ENCODE results near the gene IRAK3. TPM values are rescaled to one million over a fixed set of nuclear protein-coding genes. Genes with fewer than 3 reads are reported as not detected.
"Not testable (repeated sequence)": the region's sequence is repeated elsewhere in the genome, so short reads cannot be mapped to it uniquely, and the experiment has no call there.

Gene IRAK3
- total RNA-seq, 1 donor, result 3.6 TPM

- H3K27me3 ChIP-seq (ENCODE audit: insufficient read depth, low read length), result peaks cover 13% of the 10 kb centered on the region
- H3K4me2 ChIP-seq (ENCODE audit: insufficient read depth, low read length), result no peak overlapping the region
- DNase-seq (ENCODE audit: insufficient read length, low spot score, missing footprints), result no peak
- no peak for TF ChIP-seq CTCF (IDR thresholded peaks at IDR 0.05; ENCODE audit: extremely low read depth, low read depth, low read length)
- no peaks in the 10 kb centered on the region for H3K9me3 ChIP-seq (ENCODE audit: low read depth, low read length)
- H3K4me3 ChIP-seq (ENCODE audit: insufficient read depth, low read length), result no peak overlapping the region
- no peak overlapping the region for H2AFZ ChIP-seq (ENCODE audit: low read length)
- no peak overlapping the region for H3K27ac ChIP-seq (ENCODE audit: low read depth, low read length)
- H3K36me3 ChIP-seq (ENCODE audit: insufficient read depth, low read length), result no peaks in the 10 kb centered on the region
- H4K20me1 ChIP-seq (ENCODE audit: insufficient read depth, low read length), result no peaks in the 10 kb centered on the region
- H3K4me1 ChIP-seq (ENCODE audit: insufficient read depth, low read length), result no peaks in the 10 kb centered on the region
- no peaks in the 10 kb centered on the region for H3K79me2 ChIP-seq (ENCODE audit: insufficient read depth, low read length)
These were observed 6.1 kb upstream of the IRAK3 start for GRCh38 chr12:66182956-66183355.

GRCh38 chr12:66184822-66185221, 4.2 kb upstream of the IRAK3 start:
- H3K9me3 ChIP-seq (ENCODE audit: low read depth, low read length), result not testable (repeated sequence)

GRCh38 chr12:66187036-66187435, 2.0 kb upstream of the IRAK3 start:
- TF ChIP-seq CTCF (IDR thresholded peaks at IDR 0.05; ENCODE audit: extremely low read depth, low read depth, low read length), result no peak
- Histone ChIP-seq H3K4me2 (ENCODE audit: insufficient read depth, low read length) (no peak overlapping the region), H3K27ac (ENCODE audit: low read depth, low read length) (no peak overlapping the region), H3K36me3 (ENCODE audit: insufficient read depth, low read length) (no peaks in the 10 kb centered on the region), H2AFZ (ENCODE audit: low read length) (no peak overlapping the region), H3K9me3 (ENCODE audit: low read depth, low read length) (no peaks in the 10 kb centered on the region), H3K4me3 (ENCODE audit: insufficient read depth, low read length) (no peak overlapping the region), H3K79me2 (ENCODE audit: insufficient read depth, low read length) (no peaks in the 10 kb centered on the region), H4K20me1 (ENCODE audit: insufficient read depth, low read length) (no peaks in the 10 kb centered on the region), H3K4me1 (ENCODE audit: insufficient read depth, low read length) (no peaks in the 10 kb centered on the region), H3K27me3 (ENCODE audit: insufficient read depth, low read length) (peaks cover 9% of the 10 kb centered on the region)
- DNase-seq (ENCODE audit: insufficient read length, low spot score, missing footprints), result no peak

More at GRCh38 chr12:66184822-66185221, 4.2 kb upstream of the IRAK3 start:
- not testable (repeated sequence) for H2AFZ ChIP-seq (ENCODE audit: low read length); H4K20me1 ChIP-seq (ENCODE audit: insufficient read depth, low read length); H3K27ac ChIP-seq (ENCODE audit: low read depth, low read length); H3K4me1 ChIP-seq (ENCODE audit: insufficient read depth, low read length); H3K4me2 ChIP-seq (ENCODE audit: insufficient read depth, low read length); H3K79me2 ChIP-seq (ENCODE audit: insufficient read depth, low read length); H3K36me3 ChIP-seq (ENCODE audit: insufficient read depth, low read length); H3K4me3 ChIP-seq (ENCODE audit: insufficient read depth, low read length); DNase-seq (ENCODE audit: insufficient read length, low spot score, missing footprints)
- H3K27me3 ChIP-seq (ENCODE audit: insufficient read depth, low read length), result peaks cover 13% of the 10 kb centered on the region

GRCh38 chr12:66187821-66188220, 1.2 kb upstream of the IRAK3 start:
- no peak for DNase-seq (ENCODE audit: insufficient read length, low spot score, missing footprints)
- no peak for TF ChIP-seq CTCF (IDR thresholded peaks at IDR 0.05; ENCODE audit: extremely low read depth, low read depth, low read length)
- no peaks in the 10 kb centered on the region for H3K36me3 ChIP-seq (ENCODE audit: insufficient read depth, low read length)
- H2AFZ ChIP-seq (ENCODE audit: low read length), result no peak overlapping the region
- no peaks in the 10 kb centered on the region for H3K79me2 ChIP-seq (ENCODE audit: insufficient read depth, low read length)
- no peak overlapping the region for H3K27ac ChIP-seq (ENCODE audit: low read depth, low read length)
- H3K4me3 ChIP-seq (ENCODE audit: insufficient read depth, low read length), result no peak overlapping the region
- peaks cover 5% of the 10 kb centered on the region for H3K27me3 ChIP-seq (ENCODE audit: insufficient read depth, low read length)
- H4K20me1 ChIP-seq (ENCODE audit: insufficient read depth, low read length), result no peaks in the 10 kb centered on the region
- no peaks in the 10 kb centered on the region for H3K4me1 ChIP-seq (ENCODE audit: insufficient read depth, low read length)
- H3K4me2 ChIP-seq (ENCODE audit: insufficient read depth, low read length), result no peak overlapping the region
- H3K9me3 ChIP-seq (ENCODE audit: low read depth, low read length), result no peaks in the 10 kb centered on the region

Measured in osteoblast (primary cell).